ENCODE results near the gene SLC13A3.

SLC13A3 gene

DNA sequence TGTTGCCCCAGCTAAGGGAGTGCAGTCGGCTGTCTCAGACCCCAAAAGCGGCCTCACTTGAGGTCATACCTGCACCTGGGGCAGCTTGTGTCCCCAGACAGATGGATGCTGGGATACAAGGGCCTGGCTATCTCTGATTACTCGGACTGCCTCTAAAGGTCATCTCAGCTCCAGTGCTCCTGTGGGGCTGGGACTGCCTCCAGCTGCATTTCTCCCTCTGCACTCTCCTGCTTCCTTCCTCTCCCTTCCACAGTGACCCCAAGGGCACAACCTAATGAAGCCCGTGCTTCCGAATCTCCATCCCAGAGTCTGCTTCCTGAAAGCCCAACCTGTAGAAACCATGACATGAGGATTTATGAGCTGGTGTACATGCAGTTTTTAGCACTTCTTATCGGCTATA lies 78.0 kb downstream of the SLC13A3 start:
- no peak for DNase-seq

DNA sequence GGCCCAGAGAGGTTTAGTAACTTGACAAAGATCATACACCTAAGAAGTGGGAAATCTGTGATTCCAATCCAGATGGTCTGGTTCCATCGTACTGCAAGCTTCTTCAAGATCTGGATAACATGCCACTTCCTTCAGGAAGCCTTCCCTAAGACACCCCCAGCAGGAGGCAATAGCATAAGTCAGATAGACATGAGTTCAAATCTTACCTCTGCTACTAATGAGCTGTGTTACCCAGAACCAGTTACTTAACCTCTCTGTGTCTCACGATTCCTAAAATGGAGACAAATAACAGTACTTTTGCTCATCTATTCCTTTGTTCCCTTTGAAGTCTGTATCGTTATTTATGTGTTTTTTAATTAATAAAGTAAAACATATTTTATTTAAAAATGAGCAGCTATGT lies 78.5 kb downstream of the SLC13A3 start:
- DNase-seq: no peak

DNA sequence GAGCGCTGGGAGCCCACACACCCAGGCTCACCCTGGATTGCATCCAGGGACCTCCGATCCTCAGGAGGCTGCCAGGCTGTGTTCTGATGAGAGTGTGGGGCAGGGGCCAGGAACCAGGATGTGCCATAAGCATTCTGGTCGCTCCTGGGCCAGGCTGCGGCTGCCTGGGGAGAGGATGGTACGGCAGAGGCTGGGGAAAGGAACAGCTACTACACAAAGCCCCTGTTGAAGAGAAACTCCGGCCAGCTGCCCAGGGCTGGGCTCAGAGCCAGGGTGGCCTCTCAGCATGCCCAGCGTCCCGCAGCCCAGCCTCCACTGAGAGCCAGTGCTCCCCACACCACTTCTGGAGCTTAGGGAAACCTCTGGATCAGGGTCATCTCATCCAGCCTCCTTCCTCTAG lies 79.1 kb downstream of the SLC13A3 start:
- no peak for DNase-seq

DNA sequence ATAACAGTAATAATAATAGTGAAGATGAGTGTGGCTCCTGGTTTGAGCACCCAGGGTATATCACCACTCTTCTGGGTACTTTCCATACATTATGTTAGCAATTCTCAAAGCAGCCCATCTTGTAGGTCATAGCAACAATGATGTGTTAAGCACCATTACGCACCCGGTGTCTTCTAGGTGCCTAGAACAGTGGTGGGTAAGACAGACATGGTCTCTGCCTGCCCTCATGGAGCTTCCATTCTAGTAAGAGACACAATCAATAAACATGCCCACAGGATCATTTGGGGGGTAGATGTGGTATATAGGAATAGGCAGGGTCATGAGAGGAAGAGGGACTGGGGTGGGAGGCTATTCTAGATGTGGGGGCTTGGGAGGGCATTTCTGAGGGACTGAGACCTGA lies 79.8 kb downstream of the SLC13A3 start:
- no peak for DNase-seq

DNA sequence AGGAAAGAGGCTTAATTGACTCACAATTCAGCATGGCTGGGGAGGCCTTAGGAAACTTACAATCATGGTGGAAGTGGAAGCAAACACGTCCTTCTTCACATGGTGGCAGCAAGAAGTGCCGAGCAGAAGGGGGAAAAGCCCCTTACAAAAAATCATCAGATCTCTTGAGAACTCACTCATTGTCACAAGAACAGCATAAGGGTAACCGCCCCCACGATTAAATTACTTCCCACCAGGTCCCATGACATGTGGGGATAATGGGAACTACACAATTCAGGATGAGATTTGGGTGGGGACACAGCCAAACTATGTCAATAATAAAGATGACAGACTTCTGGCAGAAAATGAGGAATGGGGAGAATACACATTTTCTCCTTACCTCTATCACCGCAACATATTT lies 80.3 kb downstream of the SLC13A3 start:
- no peak for DNase-seq

DNA sequence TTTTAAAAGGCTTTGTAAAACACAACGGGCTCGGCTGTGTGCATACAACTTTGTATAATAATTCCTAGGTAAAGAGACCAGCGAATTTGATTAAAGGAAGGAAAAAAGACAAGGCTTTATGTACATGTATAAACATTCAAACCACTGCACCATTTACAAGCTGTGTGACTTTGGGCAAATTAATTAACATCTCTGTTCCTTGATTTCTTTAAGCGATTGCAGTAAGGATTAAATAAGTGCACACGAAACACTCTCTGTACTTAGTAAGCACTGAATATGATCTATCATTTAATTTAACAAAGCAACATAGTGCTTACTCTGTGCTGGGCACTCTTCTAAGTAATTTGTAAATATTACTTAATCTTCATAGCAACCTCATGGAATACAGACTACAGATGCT lies 81.3 kb downstream of the SLC13A3 start:
- no peak for DNase-seq

DNA sequence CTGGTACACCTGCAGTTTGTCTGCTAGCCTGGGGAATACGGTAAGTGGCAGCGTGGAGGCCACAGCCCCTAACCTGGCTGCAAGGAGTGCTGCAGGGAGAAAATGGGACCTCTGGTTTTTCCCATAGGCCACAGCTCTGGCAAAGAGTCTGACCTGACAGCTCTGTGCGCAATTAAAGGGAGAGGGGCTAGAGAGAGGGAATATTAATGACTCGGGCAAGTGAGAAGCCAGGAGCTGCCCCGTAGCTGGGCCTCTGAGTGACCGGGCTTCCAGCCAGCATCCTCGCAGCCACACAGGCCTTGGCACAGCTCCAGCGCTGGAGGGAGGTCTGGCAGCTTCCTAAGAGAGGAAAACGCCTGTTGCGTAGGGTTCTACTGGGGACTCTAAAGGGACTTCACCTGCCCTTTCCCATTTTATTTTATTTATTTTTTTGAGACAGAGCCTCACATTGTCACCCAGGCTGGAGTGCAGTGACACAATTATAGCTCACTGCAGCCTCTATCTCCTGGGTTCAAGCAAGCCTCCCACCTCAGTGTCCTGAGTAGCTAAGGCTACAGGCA lies 82.6 kb downstream of the SLC13A3 start:
- DNase-seq: no peak

DNA sequence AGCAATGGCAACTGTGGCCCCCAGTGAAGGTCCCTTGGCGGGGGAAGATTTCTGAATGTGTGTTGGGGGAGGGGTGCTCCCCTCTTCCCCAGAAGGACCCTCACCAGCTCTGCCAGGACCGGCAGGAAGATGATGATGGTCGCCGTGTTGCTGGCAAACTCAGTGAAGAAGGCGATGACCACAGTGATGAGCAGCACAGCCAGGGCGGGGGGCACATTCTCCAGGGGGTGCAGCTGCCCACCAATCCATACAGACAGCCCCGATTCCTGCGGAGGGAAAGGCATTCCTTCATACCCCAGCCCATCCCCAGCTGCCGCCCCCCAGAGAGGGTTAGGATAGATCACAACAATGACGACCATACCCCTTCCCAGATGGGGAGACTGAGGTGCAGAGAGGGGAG lies 85.1 kb downstream of the SLC13A3 start:
- no peak for DNase-seq

DNA sequence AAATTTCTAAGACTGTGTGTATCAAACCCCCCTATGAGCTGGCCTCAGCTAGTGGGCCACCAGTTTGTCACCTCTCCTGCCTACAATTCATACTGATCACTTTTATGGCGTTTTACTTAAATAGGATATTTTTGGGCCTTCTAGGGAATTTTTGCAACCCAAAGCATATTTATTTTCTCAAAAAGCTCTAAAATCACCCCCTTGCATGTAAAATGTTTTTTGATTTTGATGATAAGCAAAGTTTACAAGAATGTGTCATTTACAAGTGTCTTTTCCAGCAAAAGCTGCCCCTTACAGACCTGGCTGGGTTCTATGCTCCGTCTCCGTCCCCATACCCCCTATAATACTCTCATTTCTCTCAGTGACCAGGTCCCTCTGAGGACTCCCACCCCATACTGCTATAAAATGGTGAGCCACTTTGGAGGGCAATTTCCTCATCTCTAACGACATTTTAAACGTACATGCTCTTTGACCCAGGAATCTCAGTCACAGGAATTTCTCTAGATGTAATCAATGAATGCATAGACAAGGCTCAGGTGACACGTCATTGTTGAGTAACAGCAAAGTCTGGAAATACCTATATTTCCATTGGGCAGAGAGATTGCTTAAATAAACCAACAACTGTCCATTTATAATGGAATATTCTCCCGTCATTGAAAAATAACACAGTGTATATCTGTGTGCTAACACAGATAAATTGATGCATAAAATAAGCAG lies 86.9 kb downstream of the SLC13A3 start:
- no peak for DNase-seq

DNA sequence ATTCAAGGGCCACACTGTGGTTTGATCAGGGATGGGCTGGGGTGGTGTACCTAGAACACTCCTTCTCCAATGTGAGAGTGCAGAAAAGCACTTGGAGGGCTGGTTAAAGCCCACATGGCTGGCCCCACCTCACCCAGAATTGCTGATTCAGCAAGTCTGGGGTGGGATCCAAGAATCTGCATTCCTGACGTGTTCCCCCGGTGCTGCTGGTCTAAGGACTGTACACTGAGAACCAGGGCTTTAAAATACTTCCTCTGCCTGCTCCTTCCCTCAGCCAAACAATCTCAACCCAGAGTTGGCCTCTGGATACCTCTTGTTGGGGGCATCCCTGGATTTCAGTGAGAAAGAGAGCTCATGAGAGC lies 87.4 kb downstream of the SLC13A3 start:
- no peak for DNase-seq

DNA sequence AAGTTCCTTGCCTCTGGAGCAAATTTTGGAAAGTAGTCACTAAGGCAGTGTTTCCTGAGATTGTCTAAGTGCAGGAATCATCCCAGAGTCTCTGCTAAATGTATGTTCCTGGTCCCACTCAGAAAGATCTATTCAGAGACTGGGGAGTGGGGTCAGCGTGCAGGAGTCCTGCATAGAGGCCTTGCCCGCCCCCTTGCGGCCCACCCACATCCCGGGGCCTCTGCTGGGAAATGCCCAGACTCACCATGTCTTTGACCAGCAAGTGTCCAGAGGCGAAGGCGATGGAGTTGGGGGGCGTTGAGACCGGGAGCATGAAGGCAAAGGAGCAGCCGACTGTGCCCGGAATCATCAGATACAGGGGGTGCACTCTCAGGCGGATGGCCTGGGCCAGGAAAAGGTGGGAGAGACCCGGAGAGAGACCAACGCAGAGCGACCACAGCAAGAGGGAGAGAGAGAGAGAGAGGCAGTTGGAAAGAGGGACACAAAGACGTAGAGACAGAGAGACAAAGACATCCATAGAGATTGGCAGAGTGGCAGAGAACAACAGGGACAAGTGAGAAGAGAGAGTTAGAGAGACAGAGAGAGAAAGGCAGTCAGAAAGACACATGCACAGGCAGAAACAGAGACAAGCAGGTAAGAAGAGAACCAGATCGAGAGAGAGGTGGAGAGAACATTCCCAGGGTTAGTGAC lies 87.9 kb downstream of the SLC13A3 start:
- no peak for DNase-seq

DNA sequence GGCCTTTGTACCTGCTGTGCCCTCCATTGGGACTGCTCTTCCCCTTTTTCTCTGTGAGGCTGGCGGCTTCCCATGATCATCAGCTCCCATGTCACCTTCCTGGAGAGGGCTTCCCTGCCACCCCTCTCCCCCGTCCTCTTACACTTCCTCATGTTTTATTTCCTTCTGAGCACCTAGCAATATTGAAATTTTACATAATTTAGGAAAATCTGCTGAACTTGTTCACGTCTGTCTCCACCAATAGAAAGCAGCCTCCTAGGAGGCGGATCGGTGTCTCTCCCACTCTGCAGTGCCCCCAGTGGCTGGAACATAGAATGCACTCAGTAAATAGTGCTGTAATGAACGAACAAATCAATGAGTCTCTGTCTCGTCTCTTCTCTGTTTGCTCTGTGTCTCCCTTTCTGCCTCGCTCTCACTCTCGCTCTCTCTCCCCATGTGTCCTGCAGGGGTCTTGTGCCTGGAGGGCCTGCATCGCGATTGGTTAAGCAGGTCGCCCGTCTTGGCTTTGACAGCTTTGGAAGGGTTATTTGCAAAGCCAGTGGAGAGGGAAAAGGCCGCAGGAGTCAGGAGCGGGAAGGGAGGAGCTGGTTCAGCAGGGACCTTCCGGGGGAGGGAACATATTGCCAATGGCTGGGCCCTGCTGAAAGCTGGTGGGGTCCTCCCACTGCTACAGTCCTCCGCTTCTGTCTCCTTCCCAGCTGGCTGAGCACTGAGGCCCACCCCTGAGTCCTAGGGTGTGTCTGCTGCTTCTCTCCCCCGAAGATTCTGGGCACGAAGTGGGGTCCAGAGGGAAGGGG lies 88.7 kb downstream of the SLC13A3 start:
- peak; percentile 47 for DNase-seq

DNA sequence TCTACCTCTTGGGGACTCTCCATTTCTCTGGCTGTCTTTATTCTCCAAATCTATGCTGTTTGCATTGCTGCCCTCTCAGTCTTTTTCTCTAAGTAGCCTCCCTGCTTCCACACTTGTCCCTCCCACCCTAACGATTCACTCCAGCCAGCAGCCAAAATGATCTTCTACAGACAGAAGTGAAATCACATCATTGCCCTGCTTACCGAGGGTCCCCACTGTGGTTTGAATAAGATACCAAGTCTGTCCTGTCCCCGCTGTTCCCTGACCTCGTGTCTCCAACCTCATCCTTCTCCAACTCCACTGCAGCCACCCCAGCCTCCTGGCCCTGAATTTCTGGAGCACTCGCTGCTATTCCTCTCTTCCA lies 89.3 kb downstream of the SLC13A3 start:
- no peak for DNase-seq

DNA sequence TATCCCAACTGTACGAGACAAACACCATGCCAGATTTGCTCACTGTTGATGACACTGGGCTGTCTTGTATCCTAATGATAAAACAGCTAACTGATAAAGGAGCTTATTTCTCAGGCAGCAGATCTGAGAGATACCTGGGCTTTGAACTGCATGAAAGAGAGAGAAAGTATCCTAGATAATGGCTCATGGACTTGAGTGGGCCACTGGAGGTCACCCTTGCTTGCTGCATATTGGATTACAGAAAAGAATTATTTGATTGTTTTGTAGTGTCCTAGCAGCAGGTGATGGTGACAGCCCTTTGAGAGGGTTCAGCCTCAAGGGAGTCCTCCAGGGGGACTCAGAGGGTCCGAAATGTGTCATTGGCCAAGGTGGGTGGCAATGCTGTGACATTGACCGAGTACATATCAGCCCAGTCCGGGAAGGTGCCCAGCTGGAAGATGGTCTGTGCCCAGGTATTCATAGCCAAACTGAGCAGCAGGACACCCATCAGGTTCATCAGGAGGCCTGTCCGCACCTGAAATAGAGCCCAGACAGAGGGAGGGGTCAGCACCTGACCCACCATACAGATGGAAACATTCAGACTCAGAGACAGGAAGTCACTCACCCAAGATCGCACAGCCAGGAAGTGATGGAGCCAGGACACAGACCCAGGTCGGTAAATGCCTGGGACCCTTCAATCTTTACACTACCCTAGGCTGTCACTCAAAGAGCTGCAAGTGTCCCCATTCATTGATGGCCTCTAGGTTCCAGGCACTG lies 91.4 kb downstream of the SLC13A3 start:
- DNase-seq: no peak

DNA sequence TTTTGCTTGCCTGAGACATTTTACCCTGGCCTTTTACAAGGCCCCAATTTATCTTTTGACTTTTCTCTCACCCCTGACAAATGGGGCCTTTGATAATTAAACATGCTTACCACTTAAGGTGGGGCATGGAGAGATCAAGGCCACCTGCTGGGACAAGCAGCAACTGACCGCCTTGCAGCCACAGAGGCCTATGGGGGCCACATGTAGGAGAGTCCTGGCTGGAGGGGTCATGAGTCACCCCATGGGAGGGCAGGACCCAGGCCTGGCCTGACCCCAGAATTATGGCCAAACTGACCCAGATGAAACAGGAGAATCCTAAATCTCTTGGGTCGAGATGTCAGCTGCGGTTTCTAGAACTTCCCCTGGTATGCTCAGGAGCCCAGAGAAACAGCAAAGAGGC lies 92.3 kb downstream of the SLC13A3 start:
- DNase-seq: no peak

DNA sequence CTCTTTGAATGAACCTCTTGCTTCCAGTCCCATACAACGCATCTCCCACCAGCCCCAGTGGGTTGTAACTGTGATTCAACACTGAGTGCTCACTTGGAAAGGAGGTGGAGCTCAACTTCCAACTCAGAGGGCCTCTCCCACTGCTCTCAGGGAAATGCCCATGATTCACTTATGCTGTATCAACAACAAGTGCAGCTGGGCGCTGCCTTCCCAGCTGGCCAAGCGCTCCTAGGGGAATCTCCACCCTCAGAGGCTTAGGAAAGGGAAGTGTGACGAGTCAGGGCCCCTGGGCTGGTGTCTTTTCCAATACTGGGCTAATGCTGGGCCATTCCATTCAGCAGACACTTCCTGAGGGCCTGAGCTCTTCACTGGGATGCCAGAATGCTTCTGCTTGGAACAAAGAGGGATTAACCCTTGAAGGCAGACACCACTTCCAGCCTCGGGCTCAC lies 92.7 kb downstream of the SLC13A3 start:
- DNase-seq: no peak

DNA sequence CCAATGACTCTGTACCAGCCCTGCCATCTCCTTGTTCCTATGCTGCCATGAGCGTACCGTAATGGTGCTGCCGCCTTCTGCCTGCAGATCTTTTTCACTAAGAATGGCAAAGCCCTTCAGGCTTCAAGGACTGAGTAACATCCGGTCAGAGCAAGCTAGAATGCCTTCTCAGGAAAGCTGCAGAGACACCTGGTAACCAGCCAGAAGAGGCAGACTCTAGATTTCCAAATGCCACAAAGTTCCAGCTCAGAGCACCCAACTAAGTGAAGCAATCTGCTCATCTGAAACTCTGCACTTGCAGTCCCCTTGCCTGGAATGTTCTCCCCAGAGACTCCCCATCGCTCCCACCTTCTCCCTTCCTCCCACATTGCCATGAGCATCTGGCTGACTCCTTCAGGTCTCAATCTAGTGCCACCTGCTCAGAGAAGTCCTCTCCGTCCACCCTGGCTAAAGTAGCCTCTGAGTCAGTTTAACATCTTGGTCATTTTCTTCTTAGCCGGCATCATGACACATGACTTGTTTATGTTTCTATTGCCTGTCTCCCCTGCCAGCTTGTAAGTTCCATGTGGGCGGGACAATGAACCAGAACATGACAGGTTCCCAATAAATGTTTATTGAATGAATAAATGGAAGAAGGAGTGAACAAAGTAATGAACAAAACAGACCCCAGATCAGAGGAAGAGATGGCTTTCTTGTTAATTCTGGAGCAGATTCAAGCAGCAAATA lies 93.9 kb downstream of the SLC13A3 start:
- DNase-seq: no peak

DNA sequence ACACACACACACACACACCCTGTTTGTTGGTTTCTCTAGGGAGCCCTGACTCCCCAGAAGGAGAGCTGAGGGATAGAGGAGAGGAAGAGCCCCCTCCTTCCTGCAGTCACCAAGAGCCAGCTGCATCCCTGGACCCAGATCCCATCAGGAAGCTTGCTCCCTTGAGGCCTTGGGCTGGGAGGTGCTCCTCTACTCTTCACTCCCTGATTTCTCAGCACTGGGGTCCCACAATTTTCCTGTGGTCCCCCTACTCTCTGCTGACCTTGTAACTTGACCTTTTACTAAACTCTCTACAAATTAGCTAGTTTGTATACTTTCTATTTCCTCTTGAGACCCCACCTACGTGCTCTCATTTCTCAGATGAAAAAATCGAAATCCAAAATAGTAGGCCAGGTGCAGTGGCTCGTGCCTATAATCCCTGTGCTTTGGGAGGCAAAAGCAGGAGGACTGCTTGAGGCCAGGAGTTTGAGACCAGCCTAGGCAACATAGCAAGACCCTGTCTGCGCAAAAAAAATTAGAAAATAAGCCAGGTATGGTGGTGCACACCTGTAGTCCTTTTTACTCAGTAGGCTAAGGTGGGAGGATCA lies 95.8 kb downstream of the SLC13A3 start:
- no peak for DNase-seq

DNA sequence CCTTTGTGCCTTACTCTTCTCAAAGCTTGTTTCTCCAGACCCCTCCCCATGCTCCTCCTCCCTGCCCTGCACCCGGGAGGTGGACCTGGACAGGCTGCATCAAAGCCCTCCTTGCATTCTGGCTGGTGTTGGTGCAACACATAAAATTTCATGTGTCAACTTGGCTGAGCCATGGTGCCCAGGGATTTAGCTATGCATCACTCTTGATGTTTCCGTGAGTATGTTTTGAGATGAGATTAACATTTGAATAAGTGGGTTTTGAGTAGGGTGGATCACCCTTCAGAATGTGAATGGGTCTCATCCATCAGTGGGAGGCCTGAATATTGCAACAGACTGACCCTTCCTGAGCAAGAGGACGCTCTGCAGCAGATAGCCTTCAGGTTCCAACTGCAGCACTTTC lies 96.4 kb downstream of the SLC13A3 start:
- no peak for DNase-seq

DNA sequence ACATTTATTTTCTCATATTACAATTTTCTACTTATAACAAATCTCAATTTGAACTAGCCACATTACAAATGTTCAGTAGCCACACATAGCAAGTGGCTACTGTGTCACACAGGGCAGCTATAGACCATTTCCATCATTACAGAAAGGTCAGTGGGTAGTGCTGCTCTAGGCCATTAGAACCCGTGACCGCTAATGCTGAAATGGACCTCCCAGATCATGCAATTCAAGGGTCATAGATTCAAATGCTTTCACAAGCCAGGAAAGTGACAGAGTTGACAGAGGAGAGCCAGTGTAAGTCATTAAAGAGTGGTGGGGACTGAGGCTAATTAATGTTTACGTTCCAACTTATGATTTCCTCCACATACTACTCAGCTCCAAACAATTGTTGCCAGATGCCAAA lies 97.3 kb downstream of the SLC13A3 start:
- DNase-seq: no peak

DNA sequence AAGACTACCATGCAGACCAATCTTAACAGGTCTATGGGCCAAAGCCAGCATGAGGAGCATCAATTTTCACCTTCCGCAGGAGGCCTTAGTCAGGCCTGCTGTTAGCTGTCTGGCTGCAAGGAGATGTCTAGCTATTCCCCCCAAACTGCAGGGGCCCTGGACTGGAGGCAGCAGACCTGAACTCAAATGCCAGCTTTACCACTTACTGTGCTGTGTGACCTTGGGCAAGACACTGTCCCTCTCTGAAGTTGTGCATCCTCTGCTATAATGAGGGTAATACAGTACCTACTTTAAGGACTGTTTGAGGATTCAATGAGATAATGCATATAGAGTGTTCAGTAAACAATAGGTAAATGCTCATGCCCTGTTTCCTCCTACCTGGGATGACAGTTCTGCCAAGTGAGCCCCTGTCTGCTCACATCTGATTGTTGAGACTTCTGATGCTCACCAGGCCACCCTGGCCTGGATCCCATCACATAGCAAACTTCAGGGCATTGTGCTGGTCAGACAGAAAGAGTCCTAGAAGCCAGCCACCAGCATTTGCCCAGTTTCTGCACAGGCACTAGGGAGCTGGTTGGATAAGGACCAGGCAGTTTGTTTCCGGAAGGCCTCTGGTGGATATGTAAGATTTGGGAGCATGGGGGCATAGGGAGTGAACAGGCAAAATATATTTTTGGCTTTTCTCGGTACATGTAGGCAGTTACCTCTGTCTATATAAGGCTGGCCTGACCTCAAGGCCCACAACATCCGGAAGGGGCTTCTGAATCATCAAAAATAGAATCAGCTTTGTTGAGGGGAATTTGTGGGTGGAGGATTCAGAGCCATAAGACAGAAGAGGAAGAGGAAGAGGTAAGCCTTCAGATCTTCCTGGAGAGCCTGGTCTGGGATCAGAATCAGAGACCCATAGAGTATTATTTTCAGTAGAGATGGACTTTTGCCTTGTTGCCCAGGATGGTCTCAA lies 98.5 kb downstream of the SLC13A3 start:
- peak; percentile 52 for DNase-seq
